Large intestine (tissue), 3 donors: ENCODE measurements around the gene FAM210A. TPM values are rescaled to one million over a fixed set of nuclear protein-coding genes. Genes with fewer than 3 reads are reported as not detected.

Experiments
- DNase-seq, 2 donors: peaks; one replicate each; pipeline versions ENCODE4 v3.0.0 to v3.0.0-alpha.2; 2013
- H3K27ac ChIP-seq: one replicate; pipeline ENCODE4 v1.5.1; 2013; ENCODE audit warnings: low read length
- H3K27me3 ChIP-seq: 2 replicates; pipeline ENCODE4 v1.6.1; 2013; ENCODE audit warnings: low read length; ENCODE audit not compliant: control insufficient read depth, insufficient read depth
- H3K36me3 ChIP-seq: 2 replicates; pipeline ENCODE4 v1.6.1; 2013; ENCODE audit warnings: low read length; ENCODE audit not compliant: control insufficient read depth, insufficient read depth
- H3K4me1 ChIP-seq: one replicate; pipeline ENCODE4 v1.6.1; 2013; ENCODE audit warnings: low read length; ENCODE audit not compliant: control insufficient read depth, insufficient read depth
- H3K4me3 ChIP-seq: one replicate; pipeline ENCODE4 v1.5.1; 2013; ENCODE audit warnings: low read length
- H3K9me3 ChIP-seq: one replicate; pipeline ENCODE4 v1.6.1; 2013; ENCODE audit warnings: mild to moderate bottlenecking, low read depth, low read length, moderate library complexity; ENCODE audit not compliant: control insufficient read depth
- WGBS: methylation state at CpG from one replicate; pipeline ENCODE4 v1.1.5; 2013; ENCODE audit warnings: low lambda C conversion rate; ENCODE audit not compliant: insufficient coverage; 5-methylcytosine and 5-hydroxymethylcytosine counted together
- polyA plus RNA-seq: library from polyadenylated mRNA; unstranded; fragments of 120-200 nt; gene quantifications from one replicate; pipeline ENCODE4 v1.2.1, GENCODE V29; 2013

Gene FAM210A
- polyA plus RNA-seq, 1 donor = 16.7 TPM

- H3K27ac ChIP-seq = no peak overlapping the region
- 100% methylated on average over 3 of the region's 3 CpGs for WGBS
- no peak for DNase-seq
- peaks cover 58% of the 10 kb centered on the region for H3K36me3 ChIP-seq
- no peaks in the 10 kb centered on the region for H3K4me1 ChIP-seq
- no peaks in the 10 kb centered on the region for H3K27me3 ChIP-seq
- no peaks in the 10 kb centered on the region for H3K9me3 ChIP-seq
- H3K4me3 ChIP-seq = no peak overlapping the region
Observed at GRCh38 chr18:13745696-13746095, 19.3 kb upstream of the FAM210A start.

GRCh38 chr18:13735681-13736080 is 9.3 kb upstream of the FAM210A start:
- peaks cover 46% of the 10 kb centered on the region for H3K36me3 ChIP-seq

GRCh38 chr18:13730481-13730880 is 4.1 kb upstream of the FAM210A start:
- WGBS = no CpG with 5 or more reads among the region's 1 CpG
- Histone ChIP-seq H3K27ac (no peak overlapping the region), H3K36me3 (peaks cover 17% of the 10 kb centered on the region), H3K27me3 (no peaks in the 10 kb centered on the region), H3K4me3 (no peak overlapping the region), H3K9me3 (no peaks in the 10 kb centered on the region), H3K4me1 (no peaks in the 10 kb centered on the region)
- no peak for DNase-seq

More at GRCh38 chr18:13735681-13736080, 9.3 kb upstream of the FAM210A start:
- no peak for DNase-seq
- Histone ChIP-seq H3K4me1 (no peaks in the 10 kb centered on the region), H3K27me3 (no peaks in the 10 kb centered on the region), H3K27ac (no peak overlapping the region), H3K4me3 (no peak overlapping the region), H3K9me3 (no peaks in the 10 kb centered on the region)
- 100% methylated on average over 2 of the region's 2 CpGs for WGBS

- H3K4me1 ChIP-seq = no peaks in the 10 kb centered on the region
- no CpG with 5 or more reads among the region's 30 CpGs for WGBS
- H3K9me3 ChIP-seq = no peaks in the 10 kb centered on the region
- no peaks in the 10 kb centered on the region for H3K27me3 ChIP-seq
- H3K4me3 ChIP-seq = peak overlapping the region; percentile 98
- peaks cover 3% of the 10 kb centered on the region for H3K36me3 ChIP-seq
- peak; percentile 43 to 79 for DNase-seq
- H3K27ac ChIP-seq = peak overlapping the region; percentile 90
Observed at GRCh38 chr18:13726972-13727331, 594 bp upstream of the FAM210A start.

GRCh38 chr18:13725566-13726231 is 659 bp downstream of the FAM210A start:
- peak; percentile 36 to 76 for DNase-seq
- 0% methylated on average over 4 of the region's 35 CpGs for WGBS
- peaks cover 2% of the 10 kb centered on the region for H3K36me3 ChIP-seq
- H3K4me1 ChIP-seq = no peaks in the 10 kb centered on the region
- H3K27me3 ChIP-seq = no peaks in the 10 kb centered on the region
- H3K27ac ChIP-seq = peak overlapping the region; percentile 90
- H3K4me3 ChIP-seq = peak overlapping the region; percentile 98
- no peaks in the 10 kb centered on the region for H3K9me3 ChIP-seq

GRCh38 chr18:13720847-13721246 is 5.5 kb downstream of the FAM210A start:
- H3K4me1 ChIP-seq = no peaks in the 10 kb centered on the region
- H3K4me3 ChIP-seq = no peak overlapping the region
- H3K27me3 ChIP-seq = no peaks in the 10 kb centered on the region
- peaks cover 2% of the 10 kb centered on the region for H3K36me3 ChIP-seq
- no peak for DNase-seq
- no peak overlapping the region for H3K27ac ChIP-seq
- no peaks in the 10 kb centered on the region for H3K9me3 ChIP-seq
- WGBS = no CpG with 5 or more reads among the region's 1 CpG

- Histone ChIP-seq H3K4me1 (no peaks in the 10 kb centered on the region), H3K27me3 (no peaks in the 10 kb centered on the region), H3K36me3 (peaks cover 2% of the 10 kb centered on the region), H3K27ac (no peak overlapping the region), H3K4me3 (no peak overlapping the region), H3K9me3 (no peaks in the 10 kb centered on the region)
- WGBS = no CpG with 5 or more reads among the region's 1 CpG
- DNase-seq = no peak
Observed at GRCh38 chr18:13720123-13720522, 6.2 kb downstream of the FAM210A start.

- Histone ChIP-seq H3K4me3 (no peak overlapping the region), H3K27ac (no peak overlapping the region), H3K4me1 (no peaks in the 10 kb centered on the region), H3K9me3 (no peaks in the 10 kb centered on the region), H3K27me3 (no peaks in the 10 kb centered on the region), H3K36me3 (peaks cover 2% of the 10 kb centered on the region)
- no peak for DNase-seq
- WGBS = 100% methylated on average over 1 of the region's 4 CpGs
Observed at GRCh38 chr18:13716916-13717315, 9.4 kb downstream of the FAM210A start.

GRCh38 chr18:13715330-13715729 is 11.0 kb downstream of the FAM210A start:
- no peak for DNase-seq

GRCh38 chr18:13713455-13714055 is 12.8 kb downstream of the FAM210A start:
- DNase-seq = no peak
- no CpG with 5 or more reads among the region's 8 CpGs for WGBS
- no peaks in the 10 kb centered on the region for H3K27me3 ChIP-seq
- no peaks in the 10 kb centered on the region for H3K36me3 ChIP-seq
- H3K27ac ChIP-seq = no peak overlapping the region
- H3K9me3 ChIP-seq = no peaks in the 10 kb centered on the region
- no peaks in the 10 kb centered on the region for H3K4me1 ChIP-seq
- H3K4me3 ChIP-seq = no peak overlapping the region

More at GRCh38 chr18:13715330-13715729, 11.0 kb downstream of the FAM210A start:
- Histone ChIP-seq H3K9me3 (no peaks in the 10 kb centered on the region), H3K4me1 (no peaks in the 10 kb centered on the region), H3K27me3 (no peaks in the 10 kb centered on the region), H3K36me3 (no peaks in the 10 kb centered on the region), H3K4me3 (no peak overlapping the region), H3K27ac (no peak overlapping the region)
- 83% methylated on average over 1 of the region's 2 CpGs for WGBS
